DND-41 (cell line): ENCODE data around the gene WNT11.

ENCODE experiments used
- ATAC-seq: fragments of 200-7000 bp; cut with Tn5 transposase; 3 replicates; pipeline ENCODE4 v1.9.1; 2021; ENCODE audit warnings: low read depth; ENCODE audit not compliant: insufficient read depth
- DNase-seq: peaks from one replicate; pipeline ENCODE4 v3.0.0-alpha.2; 2020
- H2AFZ ChIP-seq: 2 replicates; pipeline ENCODE4 v1.6.0; 2012; ENCODE audit warnings: low read depth, low read length
- H3K27ac ChIP-seq: 2 replicates; pipeline ENCODE4 v1.5.1; 2012; ENCODE audit warnings: low read length, inconsistent platforms
- H3K27me3 ChIP-seq: fragments of 200-600 bp; sonication (generic); 2 replicates; pipeline ENCODE4 v1.6.0; 2012; ENCODE audit warnings: low read length, mild to moderate bottlenecking, inconsistent platforms; ENCODE audit not compliant: insufficient read depth, poor library complexity
- H3K36me3 ChIP-seq: 2 replicates; pipeline ENCODE4 v1.5.1; 2012; ENCODE audit warnings: low read length, inconsistent platforms; ENCODE audit not compliant: insufficient read depth
- H3K4me1 ChIP-seq: 2 replicates; pipeline ENCODE4 v1.5.1; 2012; ENCODE audit warnings: mild to moderate bottlenecking, low read length; ENCODE audit not compliant: insufficient read depth
- H3K4me2 ChIP-seq: 2 replicates; pipeline ENCODE4 v1.6.0; 2012; ENCODE audit warnings: mild to moderate bottlenecking, moderate library complexity, low read length, inconsistent platforms; ENCODE audit not compliant: insufficient read depth
- H3K4me3 ChIP-seq, 2 experiments: fragments of 200-600 bp in 1 of 2; shearing (Covaris generic) in 1 of 2; 2 replicates each; pipeline ENCODE4 v1.5.1; 2012 to 2016; ENCODE audit warnings: inconsistent platforms in 2 of 2, low read length in 2 of 2, mild to moderate bottlenecking in 2 of 2, low read depth in 1 of 2, moderate library complexity in 1 of 2
- H3K79me2 ChIP-seq: 2 replicates; pipeline ENCODE4 v1.6.0; 2012; ENCODE audit warnings: low read length, inconsistent platforms; ENCODE audit not compliant: insufficient read depth
- H3K9ac ChIP-seq: 2 replicates; pipeline ENCODE4 v1.6.0; 2012; ENCODE audit warnings: low read depth, mild to moderate bottlenecking, inconsistent platforms, low read length, moderate library complexity
- H3K9me3 ChIP-seq: 2 replicates; pipeline ENCODE4 v1.5.1; 2012; ENCODE audit warnings: low read length, moderate library complexity, mild to moderate bottlenecking, inconsistent platforms; ENCODE audit not compliant: insufficient read depth, severe bottlenecking
- H4K20me1 ChIP-seq: 2 replicates; pipeline ENCODE4 v1.6.0; 2012; ENCODE audit warnings: low read length; ENCODE audit not compliant: insufficient read depth
- CTCF ChIP-seq: IDR thresholded peaks from 2 replicates; pipeline ENCODE4 v1.5.1; 2012; ENCODE audit warnings: borderline replicate concordance, low read length, moderate library complexity, mild to moderate bottlenecking; ENCODE audit not compliant: poor library complexity, severe bottlenecking; ENCODE audit errors: extremely low read depth
- EZH2 ChIP-seq: IDR thresholded peaks from 3 replicates; pipeline ENCODE4 v1.6.1; 2012; ENCODE audit warnings: borderline replicate concordance, low read depth, mild to moderate bottlenecking, moderate library complexity, low read length, inconsistent platforms; ENCODE audit not compliant: severe bottlenecking

Gene WNT11

GRCh38 chr11:76217653-76218160 lies 11.4 kb upstream of the WNT11 start:
- H3K27ac ChIP-seq = no peak overlapping the region
- H3K9ac ChIP-seq = no peak overlapping the region
- H3K4me2 ChIP-seq = no peak overlapping the region
- H2AFZ ChIP-seq = no peak overlapping the region
- no peak for DNase-seq
- ATAC-seq = no peak
- no peaks in the 10 kb centered on the region for H3K36me3 ChIP-seq
- no peaks in the 10 kb centered on the region for H3K27me3 ChIP-seq
- TF ChIP-seq EZH2 = no peak
- no peak for TF ChIP-seq CTCF
- no peaks in the 10 kb centered on the region for H3K4me1 ChIP-seq
- no peaks in the 10 kb centered on the region for H3K9me3 ChIP-seq
- no peak overlapping the region for H3K4me3 ChIP-seq
- no peaks in the 10 kb centered on the region for H3K79me2 ChIP-seq
- H4K20me1 ChIP-seq = no peaks in the 10 kb centered on the region

GRCh38 chr11:76216536-76217325 lies 10.4 kb upstream of the WNT11 start:
- no peak for TF ChIP-seq EZH2
- no peak for TF ChIP-seq CTCF
- Histone ChIP-seq H3K27ac (no peak overlapping the region), H3K9me3 (no peaks in the 10 kb centered on the region), H3K27me3 (no peaks in the 10 kb centered on the region), H3K9ac (no peak overlapping the region), H3K4me3 (no peak overlapping the region), H3K4me2 (no peak overlapping the region), H3K4me1 (no peaks in the 10 kb centered on the region), H3K36me3 (no peaks in the 10 kb centered on the region), H3K79me2 (no peaks in the 10 kb centered on the region), H2AFZ (no peak overlapping the region), H4K20me1 (peaks cover 3% of the 10 kb centered on the region; the same call in 1 of the 2 replicates)
- DNase-seq = no peak
- no peak for ATAC-seq

GRCh38 chr11:76215941-76216340 lies 9.6 kb upstream of the WNT11 start:
- no peak overlapping the region for H2AFZ ChIP-seq
- DNase-seq (no peak), ATAC-seq (no peak)
- H3K4me1 ChIP-seq = no peaks in the 10 kb centered on the region
- no peak overlapping the region for H3K4me2 ChIP-seq
- peaks cover 6% of the 10 kb centered on the region; the same call in 1 of the 2 replicates for H4K20me1 ChIP-seq
- H3K27me3 ChIP-seq = no peaks in the 10 kb centered on the region
- H3K27ac ChIP-seq = no peak overlapping the region
- no peaks in the 10 kb centered on the region for H3K9me3 ChIP-seq
- no peaks in the 10 kb centered on the region for H3K36me3 ChIP-seq
- no peaks in the 10 kb centered on the region for H3K79me2 ChIP-seq
- TF ChIP-seq CTCF (no peak), EZH2 (no peak)
- no peak overlapping the region for H3K4me3 ChIP-seq
- no peak overlapping the region for H3K9ac ChIP-seq
